Calu3 (cell line): ENCODE results near the gene SLC28A3. TPM values are rescaled to one million over a fixed set of nuclear protein-coding genes. Genes with fewer than 3 reads are reported as not detected.

Experiments
- BruUV-seq: library from RNA; stranded (reverse); fragments of 400-500 nt; replicated peaks from 2 replicates; lab custom pipeline; 2021; lab: Mats Ljungman, UMichigan
- CTCF ChIA-PET: fragments of 300-600 bp; sonication (Branson Sonifier 250); formaldehyde crosslinking; loops from one replicate; lab custom pipeline; 2022; ENCODE audit warnings: antibody characterized with exemption; lab: Charles Lee
- DNase-seq: peaks from one replicate; pipeline ENCODE4 v3.0.0; 2022
- H3K27ac Mint-ChIP-seq: one replicate; pipeline ENCODE4 v1.8.0; 2022; ENCODE audit warnings: mixed read lengths; ENCODE audit not compliant: unreplicated experiment
- H3K27me3 Mint-ChIP-seq: one replicate; pipeline ENCODE4 v1.8.0; 2022; ENCODE audit warnings: mixed read lengths; ENCODE audit not compliant: unreplicated experiment
- H3K36me3 Mint-ChIP-seq: one replicate; pipeline ENCODE4 v1.8.0; 2022; ENCODE audit warnings: mild to moderate bottlenecking, moderate library complexity, mixed read lengths; ENCODE audit not compliant: insufficient read depth, unreplicated experiment
- H3K4me1 Mint-ChIP-seq: one replicate; pipeline ENCODE4 v1.8.0; 2022; ENCODE audit warnings: mild to moderate bottlenecking, low read depth, mixed read lengths; ENCODE audit not compliant: unreplicated experiment
- H3K4me3 Mint-ChIP-seq: one replicate; pipeline ENCODE4 v1.8.0; 2022; ENCODE audit warnings: mild to moderate bottlenecking, low read depth, moderate library complexity, mixed read lengths; ENCODE audit not compliant: unreplicated experiment
- H3K9me3 Mint-ChIP-seq: one replicate; pipeline ENCODE4 v1.8.0; 2022; ENCODE audit warnings: low read depth, mixed read lengths; ENCODE audit not compliant: unreplicated experiment
- CTCF ChIP-seq: fragments of 200-600 bp; IDR thresholded peaks from one replicate; pipeline ENCODE4 v1.8.0; 2022; ENCODE audit warnings: antibody characterized with exemption; ENCODE audit not compliant: unreplicated experiment
- intact Hi-C: fragments of 100-400 bp; cut with micrococcal nuclease; formaldehyde crosslinking; loops from one replicate; pipeline ENCODE4 v1.10.0; 2022; ENCODE audit not compliant: unreplicated experiment
- total RNA-seq: library from RNA; stranded (reverse); gene quantifications from 2 replicates; pipeline ENCODE4 v1.2.3, GENCODE V29; 2022

The SLC28A3 gene
- total RNA-seq, 1 experiment from 2014 or later: 10.7 TPM

- H3K4me1 Mint-ChIP-seq: peaks cover 8% of the 10 kb centered on the region
- intact Hi-C loops: no loop called here
- no peak for TF ChIP-seq CTCF
- H3K36me3 Mint-ChIP-seq: no peaks in the 10 kb centered on the region
- no peak for DNase-seq
- CTCF ChIA-PET: interaction anchor here (0.7 kb wide), 1 partner anchor 12 kb away, joined by 3 read pairs; no protein-coding TSS in a partner anchor
- H3K4me3 Mint-ChIP-seq: no peak overlapping the region
- H3K27me3 Mint-ChIP-seq: no peaks in the 10 kb centered on the region
- no peak overlapping the region for H3K27ac Mint-ChIP-seq
- no peaks in the 10 kb centered on the region for H3K9me3 Mint-ChIP-seq
- BruUV-seq: no TSS peak
Measured at GRCh38 chr9:84304166-84304565, 36.4 kb downstream of the SLC28A3 start.

DNA sequence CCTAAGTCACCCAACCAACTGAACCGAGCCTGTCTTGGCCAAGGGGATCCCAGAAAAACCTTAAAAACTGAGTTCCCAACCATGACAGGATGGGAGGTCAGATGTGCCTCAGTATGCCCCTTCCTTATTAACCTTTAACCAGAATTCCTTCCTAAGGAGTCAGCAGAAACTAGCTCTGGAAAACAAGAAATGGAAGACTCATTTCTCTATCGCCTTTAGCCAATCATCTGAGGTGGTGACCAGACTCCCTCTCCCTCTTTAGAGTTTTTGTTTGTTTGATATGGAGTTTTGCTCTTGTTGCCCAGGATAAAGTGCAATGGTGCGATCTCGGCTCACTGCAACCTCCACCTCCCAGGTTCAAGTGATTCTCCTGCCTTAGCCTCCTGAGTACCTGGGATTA, 37.5 kb downstream of the SLC28A3 start:
- Mint-ChIP-seq H3K36me3 (no peaks in the 10 kb centered on the region), H3K9me3 (no peaks in the 10 kb centered on the region), H3K27me3 (no peaks in the 10 kb centered on the region), H3K27ac (no peak overlapping the region), H3K4me3 (no peak overlapping the region), H3K4me1 (peaks cover 8% of the 10 kb centered on the region)
- CTCF ChIA-PET: no interaction called here
- TF ChIP-seq CTCF: no peak
- intact Hi-C loops: no loop called here
- DNase-seq: no peak
- BruUV-seq: no TSS peak

- Mint-ChIP-seq H3K27ac (no peak overlapping the region), H3K4me3 (no peak overlapping the region), H3K36me3 (no peaks in the 10 kb centered on the region), H3K27me3 (no peaks in the 10 kb centered on the region), H3K4me1 (peaks cover 8% of the 10 kb centered on the region), H3K9me3 (no peaks in the 10 kb centered on the region)
- CTCF ChIA-PET: interaction anchor here (0.8 kb wide), 1 partner anchor 48 kb away, joined by 7 read pairs; no protein-coding TSS in a partner anchor
- intact Hi-C loops: no loop called here
- no peak for TF ChIP-seq CTCF
- no TSS peak for BruUV-seq
- DNase-seq: no peak
Measured at GRCh38 chr9:84301851-84302250, 38.7 kb downstream of the SLC28A3 start.

- no peak for TF ChIP-seq CTCF
- H3K4me3 Mint-ChIP-seq: no peak overlapping the region
- no peaks in the 10 kb centered on the region for H3K9me3 Mint-ChIP-seq
- CTCF ChIA-PET: interaction anchor here (0.7 kb wide), 1 partner anchor 322 kb away, joined by 3 read pairs; no protein-coding TSS in a partner anchor
- H3K4me1 Mint-ChIP-seq: peaks cover 8% of the 10 kb centered on the region
- BruUV-seq: no TSS peak
- no peaks in the 10 kb centered on the region for H3K27me3 Mint-ChIP-seq
- H3K27ac Mint-ChIP-seq: no peak overlapping the region
- no peaks in the 10 kb centered on the region for H3K36me3 Mint-ChIP-seq
- intact Hi-C loops: no loop called here
- no peak for DNase-seq
Measured at GRCh38 chr9:84300271-84300670, 40.3 kb downstream of the SLC28A3 start.
